OCI-LY7 (cell line): Measurements from ENCODE around the gene MAX. TPM values are rescaled to one million over a fixed set of nuclear protein-coding genes. Genes with fewer than 3 reads are reported as not detected.

Experiments
- BruUV-seq: library from RNA; stranded (reverse); fragments of 400-500 nt; replicated peaks from 2 replicates; lab custom pipeline; 2021; lab: Mats Ljungman, UMichigan
- CTCF ChIA-PET: fragments of 300-600 bp; sonication (Branson Sonifier 250); formaldehyde crosslinking; loops from one replicate; lab custom pipeline; 2022; ENCODE audit warnings: antibody characterized with exemption; ENCODE audit not compliant: unreplicated experiment; lab: Charles Lee
- POLR2A ChIA-PET: fragments of 300-600 bp; sonication (Branson Sonifier 250); formaldehyde crosslinking; loops from one replicate; lab custom pipeline; 2022; ENCODE audit warnings: antibody characterized with exemption; lab: Charles Lee
- DNase-seq: peaks from one replicate; pipeline ENCODE4 v3.0.0-alpha.2; 2015; ENCODE audit warnings: low spot score
- H2AFZ ChIP-seq: fragments of 200-600 bp; sonication (generic), shearing (Covaris generic); 2 replicates; pipeline ENCODE4 v1.6.1; 2014; ENCODE audit warnings: mild to moderate bottlenecking, antibody characterized with exemption, low read length, moderate library complexity
- H3K27ac ChIP-seq: fragments of 200-600 bp; sonication (generic); 2 replicates; pipeline ENCODE4 v1.5.1; 2014; ENCODE audit warnings: mixed run types, low read depth, mild to moderate bottlenecking, moderate library complexity, low read length, inconsistent platforms; ENCODE audit not compliant: poor library complexity, severe bottlenecking
- H3K36me3 ChIP-seq: fragments of 200-600 bp; sonication (generic); 2 replicates; pipeline ENCODE4 v1.6.1; 2014; ENCODE audit warnings: mild to moderate bottlenecking, antibody characterized with exemption, low read length, moderate library complexity, mixed read lengths; ENCODE audit not compliant: insufficient read depth
- H3K4me1 ChIP-seq: fragments of 200-600 bp; sonication (generic); 2 replicates; pipeline ENCODE4 v1.5.1; 2014; ENCODE audit warnings: mild to moderate bottlenecking, low read length; ENCODE audit not compliant: insufficient read depth, poor library complexity, severe bottlenecking
- H3K4me2 ChIP-seq: fragments of 200-600 bp; sonication (generic); 2 replicates; pipeline ENCODE4 v1.6.1; 2014; ENCODE audit warnings: mild to moderate bottlenecking, low read length
- H3K4me3 ChIP-seq: fragments of 200-600 bp; sonication (generic); 2 replicates; pipeline ENCODE4 v1.5.1; 2014; ENCODE audit warnings: mild to moderate bottlenecking, low read depth, low read length; ENCODE audit not compliant: poor library complexity, severe bottlenecking
- H3K79me2 ChIP-seq: fragments of 200-600 bp; sonication (generic); 2 replicates; pipeline ENCODE4 v1.6.1; 2016; ENCODE audit warnings: low read depth, mild to moderate bottlenecking, low read length, moderate library complexity, mixed read lengths; ENCODE audit not compliant: insufficient read depth
- H3K9me2 ChIP-seq: fragments of 200-600 bp; sonication (generic); 2 replicates; pipeline ENCODE4 v1.6.1; 2016; ENCODE audit warnings: mild to moderate bottlenecking, low read length, mixed read lengths; ENCODE audit not compliant: insufficient read depth
- H3K9me3 ChIP-seq: fragments of 200-600 bp; sonication (generic); 2 replicates; pipeline ENCODE4 v1.6.1; 2014; ENCODE audit warnings: mild to moderate bottlenecking, mixed run types, low read length, mixed read lengths
- H4K20me1 ChIP-seq: fragments of 200-600 bp; sonication (generic); 2 replicates; pipeline ENCODE4 v1.6.1; 2014; ENCODE audit warnings: mild to moderate bottlenecking, antibody characterized with exemption, low read length, moderate library complexity, mixed read lengths; ENCODE audit not compliant: insufficient read depth
- CTCF ChIP-seq: fragments of 200-600 bp; sonication (generic); conservative IDR thresholded peaks from 2 replicates; pipeline ENCODE4 v1.5.1; 2014; ENCODE audit warnings: mild to moderate bottlenecking, antibody characterized with exemption, low read length, moderate library complexity, mixed read lengths
- EZH2phosphoT487 ChIP-seq: fragments of 200-600 bp; sonication (generic); IDR thresholded peaks from 2 replicates; pipeline ENCODE4 v1.6.1; 2018; ENCODE audit warnings: low read depth, borderline replicate concordance, mild to moderate bottlenecking, mixed run types, antibody characterized with exemption, low read length, moderate library complexity, mixed read lengths
- intact Hi-C: fragments of 100-400 bp; cut with micrococcal nuclease; formaldehyde crosslinking; loops from one replicate; pipeline ENCODE4 v1.10.0; 2022; ENCODE audit not compliant: unreplicated experiment
- total RNA-seq, 2 experiments: library from RNA; depleted of rRNA in 1 of 2; stranded (reverse); fragments of >200 nt in 1 of 2; shearing (Covaris generic) in 1 of 2; gene quantifications; 2 replicates each; pipeline ENCODE4 v1.2.3, GENCODE V29; 2014 to 2022

Gene MAX
- total RNA-seq, 2 experiments from 2014 or later = 58.3 to 94.1 TPM

- Histone ChIP-seq H2AFZ (no peak overlapping the region), H3K4me2 (no peak overlapping the region), H3K9me3 (no peaks in the 10 kb centered on the region), H3K4me1 (peaks cover 6% of the 10 kb centered on the region), H3K36me3 (peaks cover 87% of the 10 kb centered on the region), H3K9me2 (no peaks in the 10 kb centered on the region), H3K4me3 (no peak overlapping the region), H3K79me2 (no peaks in the 10 kb centered on the region), H3K27ac (no peak overlapping the region), H4K20me1 (no peaks in the 10 kb centered on the region)
- no peak for TF ChIP-seq EZH2phosphoT487
- no peak for TF ChIP-seq CTCF
- no peak for DNase-seq
- ChIA-PET POLR2A (no interaction called here), CTCF (no interaction called here)
- intact Hi-C loops = no loop called here
- no TSS peak for BruUV-seq
These were observed 25.0 kb downstream of the MAX start for GRCh38 chr14:65077318-65077717.

- Histone ChIP-seq H3K4me3 (no peak overlapping the region), H3K9me3 (no peaks in the 10 kb centered on the region), H3K4me2 (no peak overlapping the region), H3K36me3 (peaks cover 72% of the 10 kb centered on the region), H3K79me2 (no peaks in the 10 kb centered on the region), H4K20me1 (no peaks in the 10 kb centered on the region), H3K9me2 (no peaks in the 10 kb centered on the region), H3K27ac (no peak overlapping the region), H2AFZ (no peak overlapping the region), H3K4me1 (no peaks in the 10 kb centered on the region)
- no peak for DNase-seq
- ChIA-PET CTCF (no interaction called here), POLR2A (no interaction called here)
- BruUV-seq = no TSS peak
- TF ChIP-seq EZH2phosphoT487 (no peak), CTCF (no peak)
- intact Hi-C loops = no loop called here
These were observed 26.5 kb downstream of the MAX start for GRCh38 chr14:65075628-65076325.

- intact Hi-C loops = no loop called here
- H3K36me3 ChIP-seq = peaks cover 64% of the 10 kb centered on the region
- CTCF ChIA-PET = no interaction called here
These were observed 27.7 kb downstream of the MAX start for GRCh38 chr14:65074449-65075150.

More at GRCh38 chr14:65074449-65075150, 27.7 kb downstream of the MAX start:
- DNase-seq = peak; percentile 13
- POLR2A ChIA-PET = interaction anchor here (0.6 to 1.2 kb wide), 3 partner anchors 21 to 44 kb away, joined by 3 read pairs; no protein-coding TSS in a partner anchor
- no peak overlapping the region for H3K27ac ChIP-seq
- H2AFZ ChIP-seq = no peak overlapping the region
- no peaks in the 10 kb centered on the region for H3K79me2 ChIP-seq
- H3K4me2 ChIP-seq = no peak overlapping the region
- H4K20me1 ChIP-seq = no peaks in the 10 kb centered on the region
- no peak overlapping the region for H3K4me3 ChIP-seq
- no TSS peak for BruUV-seq
- H3K9me3 ChIP-seq = no peaks in the 10 kb centered on the region
- H3K4me1 ChIP-seq = no peaks in the 10 kb centered on the region
- H3K9me2 ChIP-seq = no peaks in the 10 kb centered on the region
- TF ChIP-seq EZH2phosphoT487 (no peak), CTCF (no peak)
